GM18873 (cell line): ENCODE data around the gene TSPO.

Experiments used
- ATAC-seq: cut with Tn5 transposase; IDR thresholded peaks from one replicate; pipeline ENCODE4 v1.9.1; 2021; ENCODE audit warnings: mild to moderate bottlenecking, moderate library complexity, moderate number of reproducible peaks; ENCODE audit not compliant: unreplicated experiment, low FRiP score

TSPO gene

DNA sequence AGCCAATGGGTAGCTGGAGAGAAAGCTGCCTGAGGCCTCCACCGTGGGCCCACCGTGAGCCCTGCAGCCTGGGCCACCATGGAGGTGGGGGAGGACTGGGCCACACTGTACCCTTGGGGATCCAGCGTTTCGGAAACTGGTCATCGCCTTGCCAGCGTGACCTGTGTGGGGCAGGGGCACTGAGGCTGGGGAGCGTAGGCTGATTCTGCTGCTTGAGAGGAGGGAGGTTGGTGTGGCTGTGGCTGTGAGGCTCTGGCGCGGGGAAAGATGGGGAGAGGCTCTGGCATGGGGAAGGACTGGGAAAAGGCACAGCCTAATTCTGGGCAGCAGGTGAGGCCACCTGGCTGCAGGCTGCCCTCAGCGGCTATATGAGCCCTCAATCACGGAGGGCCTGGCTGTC lies 48.2 kb downstream of the TSPO start:
- no peak for ATAC-seq

DNA sequence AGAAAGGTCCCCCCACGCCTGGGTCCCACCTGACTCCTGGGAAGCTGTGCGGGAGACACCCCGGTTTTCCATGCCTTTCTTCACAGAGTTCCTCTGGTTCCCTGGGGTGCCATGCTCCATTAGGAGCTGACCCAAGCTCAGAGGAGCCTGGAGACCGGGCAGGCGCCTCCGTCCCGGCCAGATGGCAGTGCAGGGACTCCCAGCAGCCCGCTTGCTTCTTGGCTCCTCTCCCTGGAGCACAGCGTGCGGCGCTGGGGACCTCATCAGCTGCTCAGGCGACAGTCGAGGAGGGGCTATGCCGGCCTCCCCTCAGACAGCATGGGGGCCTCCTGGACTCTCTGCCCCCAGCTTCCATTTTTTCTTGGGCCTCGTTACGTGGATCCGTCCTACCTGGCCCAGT lies 48.7 kb downstream of the TSPO start:
- no peak for ATAC-seq

DNA sequence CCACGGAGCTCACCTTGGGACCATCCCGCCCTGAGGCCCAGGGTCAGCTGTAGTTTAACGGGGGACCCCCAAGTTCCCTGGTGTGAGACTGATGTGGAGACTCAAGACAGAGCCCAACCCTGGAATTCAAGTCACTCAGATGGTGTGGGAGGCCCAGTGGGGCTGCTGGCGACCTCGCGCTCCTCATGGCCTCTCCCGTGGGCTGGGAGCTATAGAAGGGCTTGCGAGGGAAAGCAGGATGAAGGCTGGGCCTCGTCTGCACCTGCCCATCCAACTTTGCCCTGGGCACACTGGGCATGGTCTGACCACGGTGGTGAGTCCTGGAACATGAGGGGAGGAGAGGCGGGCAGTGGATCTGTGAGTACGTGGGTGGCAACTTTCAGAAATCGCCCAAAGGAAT lies 49.2 kb downstream of the TSPO start:
- no peak for ATAC-seq

DNA sequence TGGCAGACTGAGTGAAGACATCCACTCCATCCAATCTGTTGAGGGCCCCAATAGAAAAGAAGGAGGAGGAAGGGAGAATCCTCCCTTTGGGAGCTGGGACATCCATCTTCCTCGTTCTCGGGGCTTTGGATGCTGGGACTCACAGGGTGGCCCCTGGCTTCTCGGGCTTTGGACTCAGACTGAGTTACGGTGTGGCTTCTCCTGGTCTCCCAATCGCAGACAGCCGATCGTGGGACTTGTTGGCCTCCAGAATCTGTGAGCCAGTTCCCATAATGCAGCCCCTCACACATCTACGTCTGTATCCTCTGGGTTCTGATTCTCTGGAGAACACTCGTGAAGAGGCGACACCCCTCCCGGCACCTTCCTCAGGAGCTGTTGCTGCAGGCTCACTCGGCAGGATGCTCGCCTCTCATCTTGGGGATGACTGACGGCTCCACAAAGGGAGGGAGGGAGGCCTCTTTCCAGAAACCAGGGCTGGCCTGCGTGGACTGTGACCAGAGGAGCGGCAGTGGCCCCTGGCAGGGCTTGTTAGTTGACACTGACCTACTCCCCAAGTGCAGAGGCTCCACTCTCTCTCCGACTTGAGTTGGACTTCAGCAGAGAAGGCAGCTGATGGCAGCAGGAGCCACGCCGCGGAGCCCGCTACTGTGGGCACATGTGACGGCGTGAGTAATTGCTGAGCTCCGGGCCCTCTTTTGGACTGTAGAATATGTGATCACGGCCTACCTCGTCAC lies 50.3 kb downstream of the TSPO start:
- ATAC-seq = no peak

DNA sequence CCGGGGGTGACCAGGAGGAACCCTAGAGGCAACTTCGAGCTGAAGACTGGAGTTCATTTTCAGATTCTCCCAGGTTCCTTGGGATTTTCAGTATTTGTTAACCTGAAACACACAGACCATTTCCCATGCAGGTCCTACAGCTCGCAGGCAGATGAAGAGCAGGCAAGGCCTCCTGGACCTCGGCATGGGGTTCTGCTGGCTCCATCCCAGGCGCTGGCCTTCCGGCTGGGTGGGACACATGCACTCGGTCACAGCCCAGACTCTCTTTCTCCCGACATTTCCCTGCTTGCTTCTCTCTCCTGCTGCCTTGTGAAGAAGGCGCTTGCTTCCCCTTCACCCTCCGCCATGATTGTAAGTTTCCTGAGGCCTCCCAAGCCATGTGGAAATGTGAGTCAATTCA lies 51.0 kb downstream of the TSPO start:
- ATAC-seq = no peak

DNA sequence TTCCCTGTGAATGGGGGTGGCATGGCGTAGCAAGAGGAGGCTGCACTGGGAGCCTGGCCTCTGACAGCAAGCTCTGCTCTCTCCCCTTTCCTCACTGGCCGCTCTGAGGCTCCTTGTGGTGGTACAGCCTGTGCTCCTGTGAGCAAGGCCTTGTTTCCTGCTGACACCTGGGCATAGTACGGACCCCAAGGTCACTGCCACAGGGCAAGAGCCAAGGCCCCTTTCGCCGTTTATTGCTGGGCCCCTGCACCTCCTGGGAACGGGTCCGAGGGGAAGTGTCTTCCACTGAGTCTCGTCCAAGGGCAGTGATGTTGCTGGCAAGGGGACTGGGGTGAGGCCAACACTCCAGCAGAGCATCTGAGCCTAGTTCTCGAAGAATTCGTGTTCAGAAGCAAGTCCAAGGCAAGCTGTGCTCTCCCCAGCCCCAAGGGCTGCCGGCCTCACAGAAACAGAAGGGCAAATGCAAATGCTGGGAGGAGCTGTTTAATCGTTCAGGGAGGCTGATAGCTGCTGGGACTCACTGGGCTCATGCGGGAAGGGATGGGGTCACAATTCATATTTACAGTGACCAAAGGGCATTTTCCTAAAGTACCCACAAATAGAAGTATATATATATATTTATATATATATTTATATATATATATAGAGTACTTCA lies 51.5 kb downstream of the TSPO start:
- ATAC-seq = no peak

DNA sequence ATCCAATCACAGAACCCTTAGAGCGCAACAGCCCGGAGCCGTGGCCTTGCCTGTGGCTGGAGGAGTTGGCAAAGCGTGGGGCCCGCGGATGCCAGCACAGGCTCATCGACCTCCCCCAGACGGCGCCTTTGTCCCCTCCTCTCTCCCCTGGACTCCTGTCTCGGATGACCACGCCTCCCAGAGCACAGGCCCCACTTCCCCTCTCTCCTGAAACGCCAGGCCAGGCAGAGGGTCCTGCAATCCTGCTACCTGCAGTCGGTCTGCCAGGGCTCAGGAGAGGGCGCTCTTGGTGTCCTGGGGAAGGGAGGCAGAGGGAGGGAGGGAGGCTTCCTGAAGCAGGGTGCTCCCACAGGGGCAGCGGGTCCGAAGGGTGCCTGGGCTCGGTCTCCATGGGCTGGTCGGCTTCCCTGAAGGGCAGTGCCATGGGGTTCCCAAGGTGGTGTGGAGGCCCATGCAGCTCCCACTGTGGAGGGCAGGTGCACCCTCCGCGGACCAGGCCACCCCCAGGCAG lies 52.2 kb downstream of the TSPO start:
- ATAC-seq = no peak

DNA sequence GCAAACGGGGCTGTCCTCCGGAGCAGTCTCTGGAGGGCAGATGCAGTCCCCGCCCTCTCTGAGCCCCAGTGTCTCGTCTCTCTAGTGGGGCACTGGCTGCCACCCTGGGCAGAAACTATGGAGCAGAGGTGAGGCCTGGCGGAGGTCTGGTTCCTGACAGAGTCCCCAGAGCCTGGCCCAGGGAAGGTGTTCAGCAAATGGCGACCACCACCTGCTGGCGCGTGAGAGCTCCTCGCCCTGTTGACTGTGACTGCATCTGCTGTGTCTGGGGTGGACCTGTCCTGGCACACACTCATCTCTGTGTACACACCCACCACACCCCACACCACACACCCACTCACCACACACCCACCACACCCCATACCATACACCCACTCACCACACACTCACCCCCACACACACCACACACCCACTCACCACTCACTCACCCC lies 53.9 kb downstream of the TSPO start:
- ATAC-seq = no peak

DNA sequence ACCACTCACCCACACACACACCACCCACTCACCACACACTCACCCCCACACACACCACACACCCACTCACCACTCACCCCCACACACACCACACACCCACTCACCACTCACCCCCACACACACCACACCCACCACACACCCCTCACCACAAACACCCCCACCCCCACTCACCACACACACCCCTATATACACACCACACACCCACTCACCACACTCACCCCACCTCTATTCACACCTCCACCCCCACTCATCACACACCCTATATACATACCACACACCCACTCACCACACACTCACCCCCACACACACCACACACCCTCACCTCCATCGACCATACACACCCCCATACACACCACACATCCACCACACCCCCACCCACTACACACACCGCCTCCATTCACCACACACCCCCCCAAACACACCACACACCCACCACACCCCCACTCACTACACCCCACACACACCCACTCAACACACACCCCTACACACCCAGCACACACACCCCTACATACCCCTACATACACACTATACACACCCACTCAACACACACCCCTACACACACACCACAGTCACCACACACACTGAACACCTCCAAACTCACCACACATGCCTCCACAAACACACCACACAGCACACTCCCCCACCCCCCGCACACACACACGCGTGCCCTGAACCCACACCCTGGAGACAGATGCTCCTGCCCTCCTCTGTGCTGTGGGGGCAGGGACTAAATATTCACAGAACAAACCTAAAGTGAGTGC lies 54.6 kb downstream of the TSPO start:
- no peak for ATAC-seq

DNA sequence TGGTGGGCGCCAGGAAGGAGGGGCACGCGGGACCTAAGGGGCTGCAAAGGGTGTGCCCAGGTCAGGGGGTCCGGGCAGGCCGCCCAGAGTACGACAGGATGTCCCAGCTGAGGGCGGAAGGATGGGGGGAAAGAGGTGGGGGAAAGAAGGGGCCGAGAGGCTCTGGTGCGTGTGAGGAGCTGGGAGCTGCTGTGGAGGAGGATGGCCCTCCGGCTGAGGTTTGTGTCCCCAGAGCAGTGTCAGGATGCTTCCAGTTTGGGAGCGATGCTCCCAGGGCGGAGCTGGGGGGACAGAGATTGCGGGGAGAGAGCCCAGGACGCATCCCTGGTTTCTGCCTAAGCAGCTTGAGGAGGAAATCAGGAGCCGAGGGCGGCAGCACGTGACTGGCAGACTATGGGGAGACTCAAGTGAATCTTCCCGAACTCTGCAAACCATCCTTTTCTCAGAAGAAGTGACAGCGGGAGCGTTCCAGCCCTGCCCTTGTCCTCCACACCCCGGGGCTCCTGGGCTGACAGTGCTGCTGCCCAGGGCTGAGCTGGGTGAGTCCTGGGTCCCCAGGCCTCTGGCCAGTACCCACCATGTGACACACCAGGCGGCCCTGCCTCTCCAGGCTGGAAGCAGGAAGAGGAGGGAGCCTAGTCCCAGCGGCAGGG lies 55.3 kb downstream of the TSPO start:
- no peak for ATAC-seq

DNA sequence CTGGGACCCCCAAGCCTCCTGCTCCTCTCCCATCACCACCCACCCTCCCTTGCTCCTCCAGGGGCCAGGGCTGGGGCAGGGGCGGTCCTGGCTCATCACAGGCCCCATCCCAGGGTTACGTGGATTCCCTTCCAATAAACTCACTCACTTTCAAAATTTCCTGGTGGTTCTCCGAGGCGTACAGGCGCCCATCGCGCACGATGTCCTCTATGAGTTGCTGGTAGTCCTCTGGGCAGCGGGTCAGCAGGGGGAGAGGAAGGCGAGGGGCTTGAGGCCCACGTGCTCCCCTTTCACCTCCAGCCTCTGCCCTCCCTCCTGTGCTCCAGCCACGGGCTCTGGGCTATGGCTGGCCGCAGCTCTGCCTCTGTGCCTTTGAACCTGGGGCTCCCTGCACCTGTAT lies 56.0 kb downstream of the TSPO start:
- ATAC-seq = no peak

DNA sequence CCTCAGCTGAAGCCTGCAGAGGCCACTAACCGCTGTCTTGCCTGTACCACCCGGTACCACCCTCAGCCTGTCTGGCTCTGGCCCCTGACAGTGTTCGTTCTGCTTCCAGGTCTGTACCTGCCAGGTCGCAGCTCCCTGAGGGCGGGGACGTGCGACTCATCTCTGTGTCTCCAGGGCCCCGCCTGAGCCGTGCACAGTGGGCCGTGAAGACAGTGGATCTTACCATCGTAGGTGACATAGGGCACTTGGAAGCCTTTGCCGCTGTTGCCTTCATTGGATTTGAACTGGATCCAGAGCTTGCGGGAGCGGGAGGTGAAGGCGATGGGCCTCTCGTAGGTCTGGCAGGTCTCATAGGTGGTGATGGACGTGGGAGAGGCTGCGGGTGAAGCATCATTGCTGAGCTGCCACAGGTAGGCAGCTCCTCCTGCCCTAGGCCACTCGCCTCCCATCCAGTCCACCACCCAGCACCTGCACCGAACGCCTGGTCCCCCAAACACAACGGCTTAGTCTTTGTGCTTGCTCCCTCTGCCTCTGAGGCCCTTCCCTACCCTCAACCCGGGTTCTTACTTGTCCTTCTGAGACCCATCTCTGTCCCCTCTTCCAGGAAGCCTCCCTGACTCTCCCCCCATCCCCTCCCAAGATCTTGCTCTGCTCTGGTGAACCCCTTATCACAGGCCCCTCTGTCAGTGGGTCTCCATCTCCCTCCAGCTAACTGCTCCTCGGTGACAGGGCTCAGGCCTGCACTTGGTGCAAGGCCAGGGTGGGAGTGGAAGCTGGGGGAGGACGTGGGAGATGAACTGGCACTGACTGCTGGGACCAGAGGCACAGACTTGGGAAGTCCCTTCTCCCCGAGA lies 56.7 kb downstream of the TSPO start:
- no peak for ATAC-seq

DNA sequence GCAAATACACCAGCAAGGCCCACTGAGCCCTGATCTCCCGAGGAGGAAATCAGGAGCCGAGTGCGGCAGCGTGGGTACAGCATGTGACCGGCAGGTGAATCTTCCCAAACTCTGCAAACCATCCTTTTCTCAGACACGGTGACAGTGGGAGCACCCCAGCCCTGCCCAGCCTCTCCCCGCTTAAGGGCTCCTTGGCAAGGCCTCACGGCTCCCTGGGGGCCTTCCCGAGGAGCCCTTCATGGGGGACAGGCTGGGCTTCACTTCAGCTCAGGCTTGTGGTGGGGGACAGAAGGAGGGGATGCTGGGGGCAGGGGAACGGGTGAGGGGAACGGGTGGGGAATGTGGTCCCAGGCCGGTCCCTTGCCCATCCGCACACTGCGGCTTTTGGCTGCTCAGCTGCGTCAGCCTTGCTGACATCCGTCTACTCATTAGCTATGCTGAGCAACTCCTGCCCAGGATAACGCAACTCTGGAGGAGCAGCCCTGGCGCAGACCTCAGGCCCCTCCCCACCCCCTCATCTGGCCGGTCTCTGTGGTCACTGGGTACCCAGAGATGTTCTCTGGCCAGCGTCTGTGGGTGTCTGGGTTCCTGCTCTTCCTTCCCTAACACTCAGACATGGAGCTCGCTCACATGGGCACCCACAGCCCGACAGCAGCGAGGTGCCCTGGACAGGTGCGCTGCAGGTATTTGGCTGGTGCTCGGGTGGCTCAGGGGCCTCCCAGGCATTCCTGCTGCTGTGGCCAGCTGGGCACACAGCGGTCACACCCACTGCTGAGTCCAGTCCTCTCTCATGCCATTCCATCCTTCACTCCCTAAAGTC lies 57.6 kb downstream of the TSPO start:
- no peak for ATAC-seq

DNA sequence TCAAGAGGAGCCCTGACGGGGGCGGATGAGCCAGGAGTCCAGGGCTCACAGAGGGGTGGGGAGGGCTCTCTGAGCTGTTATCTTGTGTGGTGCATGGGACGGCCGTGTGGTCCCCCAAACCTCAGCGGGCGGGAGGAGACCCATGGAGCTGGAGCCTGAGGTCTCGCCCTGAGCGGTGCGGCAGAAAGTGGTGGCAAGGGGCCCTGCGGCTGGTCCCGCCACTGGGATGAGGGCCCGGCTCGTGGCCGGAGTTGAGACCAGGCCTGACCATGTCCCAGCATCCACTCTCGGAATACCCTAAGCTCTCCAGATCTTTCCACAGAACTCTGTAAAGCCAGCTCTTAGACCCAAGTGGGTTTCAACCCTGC lies 58.1 kb downstream of the TSPO start:
- no peak for ATAC-seq

DNA sequence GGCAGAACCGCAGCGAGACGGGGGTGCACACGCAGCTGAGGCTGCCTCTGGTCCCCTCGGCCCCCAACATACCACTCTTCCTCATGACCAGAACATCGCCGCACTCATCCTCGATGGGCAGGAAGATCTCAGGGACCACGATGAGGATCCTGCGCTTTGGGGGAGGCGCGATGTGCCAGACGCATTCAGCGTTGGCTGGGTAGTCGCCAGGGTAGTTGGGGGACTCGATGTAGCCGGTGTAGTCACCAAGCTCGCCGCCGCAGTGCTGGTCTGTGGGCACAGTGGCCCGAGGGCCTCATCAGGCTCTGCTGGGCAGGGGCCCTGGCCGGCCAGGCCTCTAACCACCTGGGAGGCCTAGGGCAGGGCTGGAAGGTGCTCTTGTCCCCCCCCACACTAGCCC lies 58.6 kb downstream of the TSPO start:
- no peak for ATAC-seq

DNA sequence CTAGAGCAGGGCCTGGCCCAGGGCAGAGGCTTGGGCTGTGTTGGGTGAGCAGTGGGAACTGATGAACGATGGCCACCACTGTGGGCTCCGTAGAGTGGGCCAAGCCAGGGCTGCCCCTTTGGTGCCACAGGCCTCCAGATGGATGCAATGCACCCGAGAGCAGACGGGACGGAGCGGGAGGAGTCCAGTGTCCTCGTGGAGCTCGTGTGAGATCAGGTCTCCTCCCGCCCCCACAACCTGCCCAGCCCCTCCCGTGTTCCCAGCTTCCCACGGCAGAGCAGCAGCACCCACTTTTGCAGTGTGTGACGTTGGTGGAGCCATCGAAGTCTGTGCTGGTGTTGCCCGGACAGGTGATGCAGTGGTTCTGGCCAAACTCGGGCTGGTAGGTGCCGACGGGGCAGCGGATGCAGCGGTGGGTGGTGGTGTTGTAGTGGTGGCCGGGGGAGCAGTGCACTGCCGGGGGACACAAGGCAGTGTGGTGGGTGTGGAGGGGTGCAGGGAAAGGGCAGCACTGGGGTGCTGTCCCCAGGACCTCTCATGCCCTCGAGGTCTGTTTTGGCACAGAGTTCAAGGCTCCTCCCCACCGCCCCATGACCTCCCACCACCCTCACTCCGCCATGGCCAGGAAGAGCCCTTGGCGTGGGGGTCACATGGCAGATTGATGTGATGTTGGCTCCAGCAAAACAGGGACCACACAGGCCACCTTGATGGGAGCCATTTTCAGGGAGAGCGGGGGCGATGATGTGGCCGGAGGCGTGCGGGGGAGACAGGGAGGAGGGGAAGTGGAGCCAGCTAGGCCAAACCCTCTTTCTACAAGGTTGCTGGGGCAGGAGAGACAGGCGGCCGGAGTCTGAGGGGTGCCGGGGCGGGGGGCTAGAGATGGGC lies 59.5 kb downstream of the TSPO start:
- no peak for ATAC-seq

DNA sequence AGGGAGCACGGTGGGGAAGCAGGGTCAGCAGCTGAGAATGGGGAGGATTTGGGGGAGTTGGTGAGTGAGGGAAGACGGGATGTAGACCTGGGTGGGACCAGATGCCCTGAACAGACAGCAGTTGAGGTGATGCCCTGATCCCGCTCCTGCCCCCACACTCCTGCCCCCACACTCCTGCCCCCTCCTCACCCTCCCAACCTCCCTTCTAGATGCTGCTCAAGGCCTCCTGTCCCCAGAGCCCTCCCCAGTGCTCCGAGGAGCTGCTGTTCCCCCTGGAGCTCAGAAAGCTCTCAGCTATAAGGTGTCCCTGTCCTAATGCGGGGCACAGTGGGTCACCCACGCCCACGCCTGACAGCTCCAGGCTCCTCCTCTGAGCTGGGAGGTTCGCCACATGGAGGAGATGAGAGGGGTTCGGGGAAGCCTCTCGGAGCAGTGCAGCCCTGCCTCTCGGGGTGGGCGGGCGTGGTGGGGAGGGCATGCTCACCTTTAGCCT lies 60.6 kb downstream of the TSPO start:
- no peak for ATAC-seq

DNA sequence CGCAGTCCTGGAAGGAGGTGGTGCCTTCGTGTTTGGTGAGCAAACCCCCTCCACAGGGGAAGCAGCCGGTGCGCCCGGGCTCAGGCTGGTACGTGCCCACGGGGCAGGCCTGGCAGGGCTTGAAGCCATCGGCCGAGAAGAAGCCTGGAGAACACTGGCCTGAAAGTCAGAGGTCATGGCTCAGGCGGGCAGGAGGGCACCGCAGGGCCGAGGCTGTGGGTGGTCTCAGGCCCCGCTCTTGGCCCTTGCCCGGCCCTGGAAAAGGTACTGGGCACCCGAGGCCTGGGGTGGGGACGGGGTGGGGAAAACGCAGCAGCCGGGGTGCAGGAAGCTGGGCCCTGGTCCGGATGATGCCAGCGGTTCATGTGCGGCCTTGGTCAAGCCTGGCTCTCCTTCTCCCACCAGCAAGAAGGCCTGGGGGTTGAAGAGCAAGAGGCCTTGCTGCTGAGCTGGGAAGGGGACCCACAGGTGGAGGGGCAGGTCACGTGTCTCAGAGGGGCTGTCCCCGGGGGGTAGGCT lies 61.1 kb downstream of the TSPO start:
- no peak for ATAC-seq
